Measurements from ENCODE around the gene PIGV. TPM values are rescaled to one million over a fixed set of nuclear protein-coding genes. Genes with fewer than 3 reads are reported as not detected.

PIGV gene
- total and polyA plus RNA-seq, 2 of the 4 experiments (the other 2 are of a cell fraction): 7.2 to 10.6 TPM

DNA sequence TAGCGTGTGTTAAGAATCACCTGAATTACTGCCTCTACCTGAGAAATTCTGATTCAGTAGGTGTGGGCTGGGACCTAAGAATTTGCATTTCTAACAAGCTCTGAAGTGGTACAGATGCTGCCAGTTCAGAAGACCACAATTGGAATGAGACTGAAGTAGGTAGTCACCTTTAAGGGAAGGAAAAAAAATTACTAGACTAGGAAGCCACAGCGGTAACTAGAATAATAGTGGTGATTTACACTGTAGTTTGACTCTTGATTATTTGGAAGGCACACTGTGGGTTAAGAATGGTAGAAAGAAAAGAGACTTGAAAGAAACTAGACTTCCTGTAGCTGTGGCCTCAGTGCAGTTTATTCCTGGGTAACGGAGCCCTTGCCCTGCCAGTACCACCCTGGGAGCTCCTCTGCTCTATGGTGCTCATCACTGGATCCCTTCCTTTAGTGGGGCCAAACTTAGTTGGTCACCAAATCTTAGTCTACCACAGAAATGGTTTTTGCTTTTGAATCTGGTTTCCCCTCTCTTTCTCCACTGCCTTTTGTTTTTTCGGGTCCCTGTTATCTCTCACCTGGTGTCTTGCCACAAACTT is 48.3 kb upstream of the PIGV start:
- H3K4me2 ChIP-seq (ENCODE audit: low read depth, low read length): no peak overlapping the region
- no peak overlapping the region for H3K23ac ChIP-seq (ENCODE audit: low read depth, low read length)
- CTCF ChIA-PET: interaction anchor here (0.7 kb wide), 1 partner anchor 42 kb away, joined by 5 read pairs; no protein-coding TSS in a partner anchor
- BruUV-seq (replicated peaks): no TSS peak
- H4K5ac ChIP-seq (ENCODE audit: low read depth, low read length): no peak overlapping the region
- no peak overlapping the region for H4K91ac ChIP-seq (ENCODE audit: insufficient read depth, low read depth, low read length)
- POLR2A ChIA-PET (ENCODE audit: unreplicated experiment): no interaction called here
- no peak overlapping the region for H4K8ac ChIP-seq (ENCODE audit: low read depth in 2 of 2, low read length in 2 of 2)
- H2BK20ac ChIP-seq (ENCODE audit: low read depth, low read length): no peak overlapping the region
- H2BK5ac ChIP-seq (ENCODE audit: low read depth, low read length, poor library complexity, severe bottlenecking): no peak overlapping the region
- peaks cover 34 to 80% of the 10 kb centered on the region in 2 experiments for H3K79me1 ChIP-seq (ENCODE audit: low read depth in 1 of 2, low read length in 2 of 2)
- no peak overlapping the region for H3K18ac ChIP-seq (ENCODE audit: low read depth, low read length)
- peaks cover 15% of the 10 kb centered on the region; the same call in 1 of the 2 replicates for H3K9me1 ChIP-seq (ENCODE audit: insufficient read depth, low read length)
- ATAC-seq (ENCODE audit: low read depth): no peak
- no peak overlapping the region for H3K9ac ChIP-seq (ENCODE audit: low read depth, low read length)
- dilution Hi-C loops (cut with HindIII; ENCODE audit: low sequenced_read_pairs, unreplicated experiment) (no loop called here), in situ Hi-C loops (cut with MboI; ENCODE audit: low sequenced_read_pairs) (no loop called here), intact Hi-C loops (cut with micrococcal nuclease) (no loop called here)
- peaks cover 35% of the 10 kb centered on the region for H3K36me3 ChIP-seq (ENCODE audit: control insufficient read depth, insufficient read depth, low read length)
- peaks cover 30% of the 10 kb centered on the region for H4K20me1 ChIP-seq (ENCODE audit: insufficient read depth, low read length)
- no peak overlapping the region for H3K56ac ChIP-seq (ENCODE audit: extremely low read depth, insufficient read depth, low read length)
- TF ChIP-seq RFX5 (IDR thresholded peaks at IDR 0.05; ENCODE audit: low read depth, low read length) (no peak), RAD21 (IDR thresholded peaks at IDR 0.05; ENCODE audit: low read length) (no peak), POLR2A (IDR thresholded peaks at IDR 0.05; ENCODE audit: low read depth, low read length) (no peak), SMC3 (IDR thresholded peaks at IDR 0.05; ENCODE audit: low read depth, low read length) (no peak), FOS (IDR thresholded peaks at IDR 0.05; ENCODE audit: low read depth, low read length) (no peak), MAFK (IDR thresholded peaks at IDR 0.05; ENCODE audit: low read depth, low read length) (no peak)
- TF ChIP-seq, protein P1, sequence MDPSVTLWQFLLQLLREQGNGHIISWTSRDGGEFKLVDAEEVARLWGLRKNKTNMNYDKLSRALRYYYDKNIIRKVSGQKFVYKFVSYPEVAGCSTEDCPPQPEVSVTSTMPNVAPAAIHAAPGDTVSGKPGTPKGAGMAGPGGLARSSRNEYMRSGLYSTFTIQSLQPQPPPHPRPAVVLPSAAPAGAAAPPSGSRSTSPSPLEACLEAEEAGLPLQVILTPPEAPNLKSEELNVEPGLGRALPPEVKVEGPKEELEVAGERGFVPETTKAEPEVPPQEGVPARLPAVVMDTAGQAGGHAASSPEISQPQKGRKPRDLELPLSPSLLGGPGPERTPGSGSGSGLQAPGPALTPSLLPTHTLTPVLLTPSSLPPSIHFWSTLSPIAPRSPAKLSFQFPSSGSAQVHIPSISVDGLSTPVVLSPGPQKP (IDR thresholded peaks at IDR 0.05; ENCODE audit: borderline replicate concordance, low read depth, low read length): no peak
- TF ChIP-seq, protein P2, sequence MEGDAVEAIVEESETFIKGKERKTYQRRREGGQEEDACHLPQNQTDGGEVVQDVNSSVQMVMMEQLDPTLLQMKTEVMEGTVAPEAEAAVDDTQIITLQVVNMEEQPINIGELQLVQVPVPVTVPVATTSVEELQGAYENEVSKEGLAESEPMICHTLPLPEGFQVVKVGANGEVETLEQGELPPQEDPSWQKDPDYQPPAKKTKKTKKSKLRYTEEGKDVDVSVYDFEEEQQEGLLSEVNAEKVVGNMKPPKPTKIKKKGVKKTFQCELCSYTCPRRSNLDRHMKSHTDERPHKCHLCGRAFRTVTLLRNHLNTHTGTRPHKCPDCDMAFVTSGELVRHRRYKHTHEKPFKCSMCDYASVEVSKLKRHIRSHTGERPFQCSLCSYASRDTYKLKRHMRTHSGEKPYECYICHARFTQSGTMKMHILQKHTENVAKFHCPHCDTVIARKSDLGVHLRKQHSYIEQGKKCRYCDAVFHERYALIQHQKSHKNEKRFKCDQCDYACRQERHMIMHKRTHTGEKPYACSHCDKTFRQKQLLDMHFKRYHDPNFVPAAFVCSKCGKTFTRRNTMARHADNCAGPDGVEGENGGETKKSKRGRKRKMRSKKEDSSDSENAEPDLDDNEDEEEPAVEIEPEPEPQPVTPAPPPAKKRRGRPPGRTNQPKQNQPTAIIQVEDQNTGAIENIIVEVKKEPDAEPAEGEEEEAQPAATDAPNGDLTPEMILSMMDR (conservative IDR thresholded peaks at IDR 0.05; ENCODE audit: low read depth, low read length): no peak
- 100% methylated on average over 2 of the region's 4 CpGs; no CpG with 5 or more reads in 1 of the 2 experiments for WGBS, 2 experiments (ENCODE audit: extremely low coverage in 2 of 2, insufficient read length in 1 of 2)
- H2BK120ac ChIP-seq (ENCODE audit: low read depth, low read length): no peak overlapping the region
- H3K4me1 ChIP-seq (ENCODE audit: control insufficient read depth, insufficient read depth, low read length): peaks cover 3% of the 10 kb centered on the region
- no peak overlapping the region for H3K4ac ChIP-seq (ENCODE audit: low read depth, low read length)
- no peak overlapping the region for H2AK9ac ChIP-seq (replicated peaks; ENCODE audit: low read depth, low read length, poor library complexity)
- H3K4me3 ChIP-seq (ENCODE audit: insufficient read depth, low read depth, low read length): no peak overlapping the region
- no peak overlapping the region for H2BK15ac ChIP-seq (ENCODE audit: low read depth, low read length)
- no peak for DNase-seq
- no peak overlapping the region for H2AFZ ChIP-seq (replicated peaks; ENCODE audit: low read length, poor library complexity)
- H3K27me3 ChIP-seq (ENCODE audit: control insufficient read depth, insufficient read depth, low read length): no peaks in the 10 kb centered on the region
- H3K9me3 ChIP-seq (ENCODE audit: control insufficient read depth, insufficient read depth, low read length): no peaks in the 10 kb centered on the region
- H2AK5ac ChIP-seq (ENCODE audit: low read depth, low read length): no peak overlapping the region
- no peak overlapping the region for H3K27ac ChIP-seq (ENCODE audit: insufficient read depth, low read length)
- H3K14ac ChIP-seq (replicated peaks; ENCODE audit: low read depth, low read length): no peak overlapping the region
